ENCODE measurements around the gene EGFL6.
A peak's percentile ranks its signal among the peaks of the same experiment; 100 is the strongest.
"Not testable (repeated sequence)": the region's sequence is repeated elsewhere in the genome, so short reads cannot be mapped to it uniquely, and the experiment has no call there.

The EGFL6 gene

DNA sequence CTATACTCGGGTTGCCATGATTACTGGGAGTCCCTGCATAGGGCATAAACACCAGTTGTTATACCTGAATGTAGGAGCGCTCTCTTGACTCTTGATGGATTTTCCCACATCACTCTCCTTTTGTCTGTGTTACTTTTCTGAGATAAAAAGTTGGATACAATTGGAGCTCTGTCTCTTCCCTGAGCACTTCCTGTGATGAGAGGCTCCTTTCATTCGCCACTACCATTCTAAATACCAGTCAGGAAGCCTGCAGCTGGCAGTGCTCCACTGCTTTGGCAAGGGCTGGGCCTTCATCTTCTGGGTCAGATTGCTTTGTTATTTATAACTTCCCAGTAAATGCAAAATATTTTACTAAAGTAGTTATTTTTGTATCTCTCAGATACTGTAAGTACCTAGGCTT, 97.4 kb downstream of the EGFL6 start:
- H3K36me3 Mint-ChIP-seq (ENCODE audit: insufficient read depth): peaks cover 20% of the 10 kb centered on the region
- ATAC-seq (replicated peaks; ENCODE audit: extremely low read depth, poor library complexity, severe bottlenecking) (no peak), DNase-seq (ENCODE audit: low spot score in 2 of 2) (no peak)
- no peaks in the 10 kb centered on the region for H3K9me3 Mint-ChIP-seq
- H3K27ac Mint-ChIP-seq (ENCODE audit: low read depth): peak overlapping the region; percentile 82
- peaks cover 6% of the 10 kb centered on the region for H3K4me1 Mint-ChIP-seq
- no peak overlapping the region for H3K4me3 Mint-ChIP-seq
- H3K27me3 Mint-ChIP-seq: no peaks in the 10 kb centered on the region

DNA sequence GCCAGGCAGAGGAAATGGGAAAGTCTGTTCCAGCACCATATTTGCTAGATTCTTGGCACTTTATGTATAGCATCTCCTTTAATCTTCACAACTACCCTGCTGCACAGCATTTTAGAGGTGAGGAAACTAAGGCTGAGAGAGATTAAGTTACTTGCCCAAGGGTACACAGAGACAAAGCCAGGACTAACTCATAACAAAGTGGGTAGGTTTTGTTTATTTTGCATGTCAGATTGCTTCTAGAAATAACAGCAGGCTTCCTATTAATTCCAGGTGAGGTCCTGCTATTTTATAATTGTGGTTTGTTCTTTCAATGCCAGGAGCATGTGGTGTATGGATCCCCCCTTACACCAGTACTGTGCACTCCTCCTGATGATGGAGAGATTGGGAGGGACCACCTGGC, 98.5 kb downstream of the EGFL6 start:
- ATAC-seq (replicated peaks; ENCODE audit: extremely low read depth, poor library complexity, severe bottlenecking) (no peak), DNase-seq (ENCODE audit: low spot score in 2 of 2) (no peak)
- no peak overlapping the region for H3K4me3 Mint-ChIP-seq
- no peaks in the 10 kb centered on the region for H3K9me3 Mint-ChIP-seq
- peaks cover 13% of the 10 kb centered on the region for H3K36me3 Mint-ChIP-seq (ENCODE audit: insufficient read depth)
- H3K4me1 Mint-ChIP-seq: peaks cover 6% of the 10 kb centered on the region
- H3K27ac Mint-ChIP-seq (ENCODE audit: low read depth): no peak overlapping the region
- no peaks in the 10 kb centered on the region for H3K27me3 Mint-ChIP-seq

DNA sequence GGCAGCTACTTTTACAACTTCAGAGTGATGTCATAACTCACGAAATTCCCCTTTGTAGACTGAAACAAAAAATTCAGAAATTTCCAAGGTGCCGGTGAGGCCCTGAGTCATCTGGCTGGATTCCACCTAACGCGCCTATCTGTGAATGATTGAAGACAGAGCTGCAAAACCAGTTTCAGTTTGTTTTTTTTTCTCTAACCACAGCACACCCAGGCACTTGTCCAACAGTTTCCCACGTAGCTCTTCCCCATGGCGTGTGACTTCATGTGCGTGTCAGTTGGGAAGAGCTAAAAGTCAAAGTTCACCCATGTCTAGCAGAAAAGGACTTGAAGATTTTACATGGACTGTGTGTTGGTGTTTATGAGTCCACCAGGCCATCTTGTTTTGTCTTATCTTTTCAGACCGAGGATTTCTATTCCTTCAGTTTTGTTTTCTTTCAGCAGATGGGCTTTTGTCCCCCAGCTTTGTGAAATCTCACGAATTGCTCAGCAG, 99.9 kb downstream of the EGFL6 start:
- peak overlapping the region; percentile 57 for H3K4me3 Mint-ChIP-seq
- peak in 1 of 2 donors; percentile 29 for DNase-seq (ENCODE audit: low spot score in 2 of 2)
- no peaks in the 10 kb centered on the region for H3K27me3 Mint-ChIP-seq
- peaks cover 6% of the 10 kb centered on the region for H3K4me1 Mint-ChIP-seq
- H3K27ac Mint-ChIP-seq (ENCODE audit: low read depth): peak overlapping the region; percentile 78
- peak; percentile 93 for ATAC-seq (replicated peaks; ENCODE audit: extremely low read depth, poor library complexity, severe bottlenecking)
- peaks cover 11% of the 10 kb centered on the region for H3K36me3 Mint-ChIP-seq (ENCODE audit: insufficient read depth)
- H3K9me3 Mint-ChIP-seq: no peaks in the 10 kb centered on the region

DNA sequence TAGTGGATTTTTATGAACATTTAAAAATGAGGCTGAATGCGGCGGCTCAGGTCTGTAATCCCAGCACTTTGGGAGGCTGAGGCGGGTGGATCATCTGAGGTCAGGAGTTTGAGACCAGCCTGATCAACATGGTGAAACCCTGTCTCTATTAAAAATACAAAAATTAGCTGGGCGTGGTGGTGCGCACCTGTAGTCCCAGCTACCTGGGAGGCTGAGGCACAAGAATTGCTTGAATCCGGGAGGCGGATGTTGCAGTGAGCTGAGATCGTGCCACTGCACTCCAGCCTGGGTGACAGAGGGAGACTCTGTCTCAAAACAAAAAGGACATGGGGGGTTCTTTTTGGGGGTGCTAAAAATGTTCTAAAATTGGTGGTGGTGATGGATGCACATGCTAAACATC, 100.4 kb downstream of the EGFL6 start:
- not testable (repeated sequence) for H3K27me3 Mint-ChIP-seq; DNase-seq (ENCODE audit: low spot score in 2 of 2); ATAC-seq (replicated peaks; ENCODE audit: extremely low read depth, poor library complexity, severe bottlenecking); H3K36me3 Mint-ChIP-seq (ENCODE audit: insufficient read depth); H3K4me1 Mint-ChIP-seq; H3K9me3 Mint-ChIP-seq
- H3K4me3 Mint-ChIP-seq: peak overlapping the region; percentile 57
- peak overlapping the region; percentile 78 for H3K27ac Mint-ChIP-seq (ENCODE audit: low read depth)

DNA sequence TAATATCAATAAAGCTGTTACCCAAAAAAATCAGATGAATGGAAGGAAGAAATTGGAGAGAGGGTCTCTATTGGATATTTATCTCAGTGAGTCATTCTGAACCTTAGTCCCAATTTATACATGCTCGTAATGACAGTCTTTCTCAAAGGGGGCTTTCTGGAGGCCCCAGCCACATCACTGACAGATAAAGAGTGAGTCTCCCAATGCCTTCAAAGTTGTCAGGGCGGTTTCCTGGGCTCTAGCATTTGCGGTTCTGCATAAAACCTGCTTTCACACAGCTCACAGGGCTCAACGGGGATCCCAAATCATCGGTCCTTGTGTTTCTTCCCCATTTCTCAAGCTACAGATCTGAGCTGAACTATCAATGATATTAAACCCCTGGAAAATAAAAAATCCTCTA, 100.8 kb downstream of the EGFL6 start:
- peaks cover 5% of the 10 kb centered on the region for H3K36me3 Mint-ChIP-seq (ENCODE audit: insufficient read depth)
- ATAC-seq (replicated peaks; ENCODE audit: extremely low read depth, poor library complexity, severe bottlenecking) (no peak), DNase-seq (ENCODE audit: low spot score in 2 of 2) (no peak)
- H3K27ac Mint-ChIP-seq (ENCODE audit: low read depth): peak overlapping the region; percentile 78
- H3K4me3 Mint-ChIP-seq: no peak overlapping the region
- H3K9me3 Mint-ChIP-seq: no peaks in the 10 kb centered on the region
- peaks cover 6% of the 10 kb centered on the region for H3K4me1 Mint-ChIP-seq
- no peaks in the 10 kb centered on the region for H3K27me3 Mint-ChIP-seq

DNA sequence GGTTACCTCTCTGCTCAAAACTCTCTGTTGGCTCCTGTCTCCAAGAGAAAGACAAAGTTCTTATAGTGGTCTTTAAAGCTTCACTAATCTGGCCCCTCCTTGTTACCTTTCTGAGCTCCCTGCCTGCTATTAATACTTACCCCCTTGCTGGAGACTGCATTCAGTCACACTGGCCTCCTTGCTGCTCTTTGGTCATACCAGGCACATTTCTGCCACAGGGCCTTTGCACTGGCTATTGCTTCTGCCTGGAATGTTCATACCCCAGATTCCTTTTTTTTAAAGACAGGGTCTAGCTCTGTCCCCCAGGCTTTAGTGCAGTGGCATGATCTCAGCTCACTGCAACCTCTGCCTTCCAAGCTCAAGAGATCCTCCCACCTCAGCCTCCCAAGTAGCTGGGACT, 103.6 kb downstream of the EGFL6 start:
- Mint-ChIP-seq H3K36me3 (ENCODE audit: insufficient read depth) (no peaks in the 10 kb centered on the region), H3K27ac (ENCODE audit: low read depth) (no peak overlapping the region)
- ATAC-seq (replicated peaks; ENCODE audit: extremely low read depth, poor library complexity, severe bottlenecking): no peak

DNA sequence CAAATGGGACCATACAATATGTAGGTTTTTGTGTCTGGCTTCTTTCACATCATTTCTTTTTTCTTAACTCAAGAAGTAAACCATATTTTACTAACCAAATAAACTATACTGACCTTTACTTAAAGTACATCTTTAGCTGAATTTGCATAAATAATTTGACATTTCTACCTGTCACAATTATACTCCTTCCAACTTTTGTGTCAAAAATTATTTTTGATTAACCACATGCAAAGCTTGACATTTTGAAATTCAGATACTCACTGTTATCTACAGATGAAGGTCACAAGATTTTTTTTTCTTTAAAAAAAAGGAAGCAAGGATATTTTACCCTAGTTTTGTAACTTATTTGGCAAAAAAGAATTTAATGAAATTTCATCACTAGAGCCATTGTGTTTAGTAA, 107.5 kb downstream of the EGFL6 start:
- no peak overlapping the region for H3K27ac Mint-ChIP-seq (ENCODE audit: low read depth)
- no peak for ATAC-seq (replicated peaks; ENCODE audit: extremely low read depth, poor library complexity, severe bottlenecking)

More for the DNA sequence above, 103.6 kb downstream of the EGFL6 start:
- Mint-ChIP-seq H3K9me3 (no peaks in the 10 kb centered on the region), H3K27me3 (no peaks in the 10 kb centered on the region), H3K4me1 (peaks cover 6% of the 10 kb centered on the region), H3K4me3 (no peak overlapping the region)
- DNase-seq (ENCODE audit: low spot score in 2 of 2): no peak

DNA sequence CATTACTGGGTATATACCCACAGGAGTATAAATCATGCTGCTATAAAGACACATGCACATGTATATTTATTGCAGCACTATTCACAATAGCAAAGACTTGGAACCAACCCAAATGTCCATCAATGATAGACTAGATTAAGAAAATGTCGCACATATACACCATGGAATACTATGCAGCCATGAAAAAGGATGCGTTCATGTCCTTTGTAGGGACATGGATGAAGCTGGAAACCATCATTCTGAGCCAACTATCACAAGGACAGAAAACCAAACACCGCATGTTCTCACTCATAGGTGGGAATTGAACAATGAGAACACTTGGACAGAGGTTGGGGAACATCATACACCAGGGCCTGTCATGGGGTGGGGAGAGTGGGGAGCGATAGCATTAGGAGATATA, 110.3 kb downstream of the EGFL6 start:
- not testable (repeated sequence) for ATAC-seq (replicated peaks; ENCODE audit: extremely low read depth, poor library complexity, severe bottlenecking); H3K27ac Mint-ChIP-seq (ENCODE audit: low read depth); H3K27me3 Mint-ChIP-seq; DNase-seq (ENCODE audit: low spot score in 2 of 2); H3K4me1 Mint-ChIP-seq; H3K9me3 Mint-ChIP-seq; H3K36me3 Mint-ChIP-seq (ENCODE audit: insufficient read depth); H3K4me3 Mint-ChIP-seq

More for the DNA sequence above, 107.5 kb downstream of the EGFL6 start:
- Mint-ChIP-seq H3K9me3 (no peaks in the 10 kb centered on the region), H3K4me1 (no peaks in the 10 kb centered on the region), H3K36me3 (ENCODE audit: insufficient read depth) (peaks cover 5% of the 10 kb centered on the region), H3K27me3 (no peaks in the 10 kb centered on the region), H3K4me3 (no peak overlapping the region)
- no peak for DNase-seq (ENCODE audit: low spot score in 2 of 2)

DNA sequence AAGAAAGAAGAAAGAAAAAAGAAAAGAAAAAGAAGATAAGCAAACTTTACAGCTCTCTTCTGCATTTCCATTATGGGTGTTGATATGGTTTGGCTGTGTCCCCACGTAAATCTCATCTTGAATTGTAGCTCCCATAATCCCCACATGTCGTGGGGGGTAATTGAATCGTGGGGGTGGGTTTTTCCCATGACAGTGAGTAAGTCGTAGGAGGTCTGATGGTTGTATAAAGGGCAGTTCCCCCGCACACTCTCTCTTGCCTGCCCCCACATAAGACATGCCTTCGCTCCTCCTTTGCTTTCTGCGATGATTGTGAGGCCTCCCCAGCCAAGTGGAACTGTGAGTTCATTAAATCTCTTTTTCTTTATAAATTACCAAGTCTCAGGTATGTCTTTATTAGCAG, 112.2 kb downstream of the EGFL6 start:
- peaks cover 5% of the 10 kb centered on the region for H3K36me3 Mint-ChIP-seq (ENCODE audit: insufficient read depth)
- ATAC-seq (replicated peaks; ENCODE audit: extremely low read depth, poor library complexity, severe bottlenecking) (no peak), DNase-seq (ENCODE audit: low spot score in 2 of 2) (no peak)
- H3K4me3 Mint-ChIP-seq: no peak overlapping the region
- no peaks in the 10 kb centered on the region for H3K9me3 Mint-ChIP-seq
- H3K27me3 Mint-ChIP-seq: no peaks in the 10 kb centered on the region
- H3K27ac Mint-ChIP-seq (ENCODE audit: low read depth): no peak overlapping the region
- peaks cover 9% of the 10 kb centered on the region for H3K4me1 Mint-ChIP-seq

All from central memory CD8-positive, alpha-beta T cell (primary cell).